ENCODE results near the gene ARHGDIB.

GRCh38 chr12:14959463-14959862 is 1.9 kb downstream of the ARHGDIB start:
- no peak for TF ChIP-seq POLR2A (IDR thresholded peaks at IDR 0.05)
- TF ChIP-seq CTCF (IDR thresholded peaks at IDR 0.05 in 4 of 5, conservative IDR thresholded peaks at IDR 0.05 in 1 of 5), result no peak

Measured in gastrocnemius medialis (tissue), 4 donors.